K562 (cell line): Measurements from ENCODE around the gene AHCY. TPM values are rescaled to one million over a fixed set of nuclear protein-coding genes. Genes with fewer than 3 reads are reported as not detected.

Experiments
- BCLAF1 ChIP-seq, 2 experiments: fragments of 450-650 bp in 1 of 2; IDR thresholded peaks; 2 replicates each; pipeline ENCODE4 v1.6.1; 2011 to 2017; ENCODE audit warnings: low read depth in 2 of 2, antibody characterized with exemption in 1 of 2, borderline replicate concordance in 1 of 2, low read length in 1 of 2, mild to moderate bottlenecking in 1 of 2, mixed read lengths in 1 of 2; ENCODE audit not compliant: control insufficient read depth in 1 of 2
- C11orf30 ChIP-seq: fragments of 450-650 bp; IDR thresholded peaks from 2 replicates; pipeline ENCODE4 v1.6.1; 2016; ENCODE audit warnings: low read depth, mild to moderate bottlenecking
- CBX3 ChIP-seq, 2 experiments: IDR thresholded peaks; 1 replicate in 1 of 2; 2 replicates in 1 of 2; pipeline ENCODE4 v1.6.1; 2012; ENCODE audit warnings: inconsistent platforms in 2 of 2, low read length in 2 of 2, borderline replicate concordance in 1 of 2, control low read depth in 1 of 2
- CBX8 ChIP-seq: fragments of 200-600 bp; sonication (generic); IDR thresholded peaks from 2 replicates; pipeline ENCODE4 v1.6.1; 2012; ENCODE audit warnings: borderline replicate concordance, mixed run types, low read depth, mild to moderate bottlenecking, moderate library complexity, mixed read lengths, low read length, control low read depth, inconsistent platforms; ENCODE audit not compliant: poor library complexity, severe bottlenecking; ENCODE audit errors: extremely low read depth
- CSDE1 ChIP-seq, 2 experiments: fragments of 450-650 bp; IDR thresholded peaks; 2 replicates each; pipeline ENCODE4 v1.6.1; 2016; ENCODE audit warnings: mild to moderate bottlenecking in 1 of 2
- E2F1 ChIP-seq: sonication (generic); formaldehyde crosslinking; IDR thresholded peaks from 2 replicates; pipeline ENCODE4 v1.8.1; 2023; ENCODE audit warnings: mild to moderate bottlenecking, missing genetic modification reagents, moderate library complexity
- E2F4 ChIP-seq: sonication (generic); formaldehyde crosslinking; IDR thresholded peaks from 2 replicates; pipeline ENCODE4 v1.8.0; 2022; ENCODE audit warnings: mild to moderate bottlenecking, low read depth, missing genetic modification reagents
- MTA1 ChIP-seq: fragments of 450-650 bp; IDR thresholded peaks from 2 replicates; pipeline ENCODE4 v1.6.1; 2017; ENCODE audit warnings: borderline replicate concordance
- NCOR1 ChIP-seq: fragments of 450-650 bp; IDR thresholded peaks from 2 replicates; pipeline ENCODE4 v1.6.1; 2016; ENCODE audit warnings: mild to moderate bottlenecking, moderate library complexity
- PHF20 ChIP-seq: fragments of 450-650 bp; IDR thresholded peaks from 2 replicates; pipeline ENCODE4 v1.6.1; 2018; ENCODE audit not compliant: partially characterized antibody
- RFX1 ChIP-seq: fragments of 450-650 bp; IDR thresholded peaks from 2 replicates; pipeline ENCODE4 v1.6.1; 2016; ENCODE audit warnings: mild to moderate bottlenecking, moderate library complexity
- SRSF3 ChIP-seq: fragments of 200-400 bp; formaldehyde crosslinking; IDR thresholded peaks from 2 replicates; pipeline ENCODE4 v1.6.1; 2016; ENCODE audit warnings: mild to moderate bottlenecking, low read length, moderate library complexity; ENCODE audit not compliant: insufficient read depth
- TAF1 ChIP-seq: IDR thresholded peaks from 2 replicates; pipeline ENCODE4 v1.6.1; 2011; ENCODE audit warnings: mild to moderate bottlenecking, low read length, moderate library complexity; ENCODE audit not compliant: insufficient read depth, control insufficient read depth, severe bottlenecking; ENCODE audit errors: extremely low read depth
- TCF3 ChIP-seq: sonication (generic); formaldehyde crosslinking; IDR thresholded peaks from 2 replicates; pipeline ENCODE4 v1.4.0; 2020; ENCODE audit warnings: mild to moderate bottlenecking, missing genetic modification reagents
- ZBTB12 ChIP-seq: fragments of 250-450 bp; sonication (Bioruptor Pico); IDR thresholded peaks from 2 replicates; pipeline ENCODE4 v1.4.0; 2020
- ZBTB9 ChIP-seq: fragments of 450-650 bp; formaldehyde crosslinking; IDR thresholded peaks from 2 replicates; pipeline ENCODE4 v1.4.0; 2020; ENCODE audit warnings: mild to moderate bottlenecking, moderate library complexity
- ZNF347 ChIP-seq: fragments of 450-650 bp; formaldehyde crosslinking; IDR thresholded peaks from 2 replicates; pipeline ENCODE4 v1.4.0; 2020; ENCODE audit warnings: low read depth, mild to moderate bottlenecking, moderate library complexity
- ZNF699 ChIP-seq: fragments of 250-450 bp; sonication (Bioruptor Pico); IDR thresholded peaks from 2 replicates; pipeline ENCODE4 v1.8.0; 2021; ENCODE audit warnings: mild to moderate bottlenecking, moderate library complexity; ENCODE audit not compliant: insufficient replicate concordance
- polyA plus RNA-seq, 8 experiments: library from polyadenylated mRNA; depleted of rRNA in 4 of 8; stranded (reverse) in 5 of 8; unstranded in 3 of 8; fragments of >200 nt; fragmentation: Nextera tagmentation in 2 of 8; fragmentation: Illumina TruSeq in 1 of 8; extraction: Ambion mirVana in 2 of 8; extraction: Trizol in 1 of 8; gene quantifications; 2 replicates each; pipeline versions ENCODE4 v1.2.1 to v1.2.3, GENCODE V29; 2011 to 2014; ENCODE audit warnings: inconsistent platforms in 1 of 8, missing spikeins in 1 of 8
- total RNA-seq, 7 experiments: library from RNA; depleted of rRNA in 6 of 7; stranded (reverse); fragments of >200 nt in 6 of 7; fragmentation: Illumina TruSeq in 2 of 7; extraction: Trizol in 2 of 7; gene quantifications; 2 replicates each; pipeline versions ENCODE4 v1.2.1 to v1.2.3, GENCODE V29; 2011 to 2021; ENCODE audit warnings: low replicate concordance in 1 of 7

The AHCY gene
- total and polyA plus RNA-seq, 9 of the 15 experiments (the other 6 are each of a cell fraction or from before 2014, with no cell fraction given), result 82.5 to 269 (median 190) TPM

- TF ChIP-seq E2F1, result no peak
- TF ChIP-seq C11orf30, result no peak
- 0 out of 2 replicates have a peak, but pooled peaks have one; percentile 15 for TF ChIP-seq TCF3 (CRISPR knock-in tag)
- no peak for TF ChIP-seq CBX3 (IDR thresholded peaks at IDR 0.05; ENCODE audit: borderline replicate concordance in 1 of 2, low read length in 2 of 2)
- TF ChIP-seq ZNF699, result no peak
- TF ChIP-seq ZNF347 (CRISPR knock-in tag), result no peak
- TF ChIP-seq MTA1, result no peak
- peak; percentile 70; the same call in 1 of the 2 replicates for TF ChIP-seq ZBTB12
- no peak for TF ChIP-seq CBX8
- TF ChIP-seq PHF20, result no peak
- no peak for TF ChIP-seq SRSF3
- TF ChIP-seq TAF1, result no peak
- TF ChIP-seq E2F4 (CRISPR knock-in tag), result no peak
- no peak for TF ChIP-seq CSDE1 (IDR thresholded peaks at IDR 0.05)
- peak; percentile 90 for TF ChIP-seq ZBTB9 (CRISPR knock-in tag)
- no peak for TF ChIP-seq RFX1
- TF ChIP-seq BCLAF1 (IDR thresholded peaks at IDR 0.05; ENCODE audit: borderline replicate concordance in 1 of 2, control insufficient read depth in 1 of 2, low read depth in 2 of 2, low read length in 1 of 2), result no peak
- TF ChIP-seq NCOR1, result no peak
Measured at GRCh38 chr20:34322267-34323105, 19.3 kb upstream of the AHCY start (continued).
